Tibial artery (tissue), 4 donors: ENCODE data around the gene DNAJC22.

Experiments used
- DNase-seq, 2 donors: peaks; one replicate each; pipeline ENCODE4 v3.0.0-alpha.2; 2019
- H3K27ac ChIP-seq, 2 donors: fragments of 200-600 bp; sonication (generic) in 1 of 2; 1 replicate in 1 of 2; 2 replicates in 1 of 2; pipeline ENCODE4 v1.5.1; 2018 to 2019; ENCODE audit warnings: mild to moderate bottlenecking in 1 of 2
- H3K27me3 ChIP-seq, 2 donors: fragments of 200-600 bp; sonication (generic) in 1 of 2; one replicate each; pipeline versions ENCODE4 v1.5.1 to v1.6.0; 2016 to 2019
- H3K36me3 ChIP-seq, 3 donors: fragments of 200-600 bp; sonication (generic) in 2 of 3; one replicate each; pipeline ENCODE4 v1.5.1; 2016 to 2019; ENCODE audit warnings: mild to moderate bottlenecking in 2 of 3
- H3K4me1 ChIP-seq, 4 donors: fragments of 200-600 bp; sonication (generic) in 2 of 4; 1 replicate in 3 of 4; 2 replicates in 1 of 4; pipeline ENCODE4 v1.5.1; 2016 to 2019
- H3K4me3 ChIP-seq, 2 donors: fragments of 200-600 bp; sonication (generic) in 1 of 2; 1 replicate in 1 of 2; 2 replicates in 1 of 2; pipeline ENCODE4 v1.5.1; 2018 to 2019; ENCODE audit warnings: mild to moderate bottlenecking in 2 of 2
- H3K9me3 ChIP-seq, 3 donors: fragments of 200-600 bp; sonication (generic) in 1 of 3; one replicate each; pipeline ENCODE4 v1.5.1; 2016 to 2019
- intact Hi-C: fragments of 100-400 bp; cut with DNase I; formaldehyde crosslinking; loops from one replicate; pipeline ENCODE4 v1.15.0; 2023; ENCODE audit warnings: low total_unique reads
- TF ChIP-seq, protein P1 (sequence below), 2 experiments: fragments of 200-600 bp in 1 of 2; fragments of 450-650 bp in 1 of 2; IDR thresholded peaks; one replicate each; pipeline ENCODE4 v1.5.1; 2017 to 2019; ENCODE audit warnings: antibody characterized with exemption in 2 of 2, mild to moderate bottlenecking in 1 of 2, moderate library complexity in 1 of 2

Gene DNAJC22

DNA sequence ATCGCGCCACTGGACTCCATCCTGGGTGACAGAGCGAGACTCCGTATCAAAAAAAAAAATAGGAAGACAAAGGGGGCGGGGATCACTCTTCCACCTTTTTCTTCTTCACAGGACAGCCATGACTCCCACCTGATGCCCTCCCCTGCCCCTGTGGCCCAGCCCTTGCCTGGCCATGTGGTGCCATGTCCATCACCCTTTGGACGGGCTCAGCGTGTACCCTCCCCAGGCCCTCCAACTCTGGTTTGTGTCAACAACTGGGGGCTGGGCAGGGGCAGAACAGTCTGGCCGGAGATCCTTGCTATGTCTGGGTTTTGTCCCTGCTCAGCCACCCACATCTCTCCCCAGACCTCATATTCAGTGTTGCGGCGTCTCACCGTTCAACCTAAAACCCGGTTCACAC, 17.9 kb upstream of the DNAJC22 start:
- no peak for DNase-seq
- Histone ChIP-seq H3K27ac (no peak overlapping the region), H3K36me3 (no peaks in the 10 kb centered on the region), H3K4me3 (no peak overlapping the region), H3K9me3 (no peaks in the 10 kb centered on the region), H3K27me3 (peaks cover 0 to 30% of the 10 kb centered on the region in 2 donors), H3K4me1 (peaks cover 0 to 17% (median 7%) of the 10 kb centered on the region in 4 donors)
- intact Hi-C loops, result no loop called here
- TF ChIP-seq, protein P1, sequence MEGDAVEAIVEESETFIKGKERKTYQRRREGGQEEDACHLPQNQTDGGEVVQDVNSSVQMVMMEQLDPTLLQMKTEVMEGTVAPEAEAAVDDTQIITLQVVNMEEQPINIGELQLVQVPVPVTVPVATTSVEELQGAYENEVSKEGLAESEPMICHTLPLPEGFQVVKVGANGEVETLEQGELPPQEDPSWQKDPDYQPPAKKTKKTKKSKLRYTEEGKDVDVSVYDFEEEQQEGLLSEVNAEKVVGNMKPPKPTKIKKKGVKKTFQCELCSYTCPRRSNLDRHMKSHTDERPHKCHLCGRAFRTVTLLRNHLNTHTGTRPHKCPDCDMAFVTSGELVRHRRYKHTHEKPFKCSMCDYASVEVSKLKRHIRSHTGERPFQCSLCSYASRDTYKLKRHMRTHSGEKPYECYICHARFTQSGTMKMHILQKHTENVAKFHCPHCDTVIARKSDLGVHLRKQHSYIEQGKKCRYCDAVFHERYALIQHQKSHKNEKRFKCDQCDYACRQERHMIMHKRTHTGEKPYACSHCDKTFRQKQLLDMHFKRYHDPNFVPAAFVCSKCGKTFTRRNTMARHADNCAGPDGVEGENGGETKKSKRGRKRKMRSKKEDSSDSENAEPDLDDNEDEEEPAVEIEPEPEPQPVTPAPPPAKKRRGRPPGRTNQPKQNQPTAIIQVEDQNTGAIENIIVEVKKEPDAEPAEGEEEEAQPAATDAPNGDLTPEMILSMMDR (IDR thresholded peaks at IDR 0.05), result no peak

DNA sequence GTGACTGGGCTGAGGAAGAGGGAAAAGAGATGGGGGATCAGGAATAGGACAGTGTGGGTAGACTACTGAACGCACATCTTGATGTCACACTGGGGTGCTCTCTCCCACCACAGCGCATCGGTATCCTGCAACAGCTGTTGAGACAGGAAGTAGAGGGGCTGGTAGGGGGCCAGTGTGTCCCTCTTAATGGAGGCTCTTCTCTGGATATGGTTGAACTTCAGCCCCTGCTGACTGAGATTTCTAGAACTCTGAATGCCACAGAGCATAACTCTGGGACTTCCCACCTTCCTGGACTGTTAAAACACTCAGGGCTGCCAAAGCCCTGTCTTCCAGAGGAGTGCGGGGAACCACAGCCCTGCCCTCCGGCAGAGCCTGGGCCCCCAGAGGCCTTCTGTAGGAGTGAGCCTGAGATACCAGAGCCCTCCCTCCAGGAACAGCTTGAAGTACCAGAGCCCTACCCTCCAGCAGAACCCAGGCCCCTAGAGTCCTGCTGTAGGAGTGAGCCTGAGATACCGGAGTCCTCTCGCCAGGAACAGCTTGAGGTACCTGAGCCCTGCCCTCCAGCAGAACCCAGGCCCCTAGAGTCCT, 16.6 kb upstream of the DNAJC22 start:
- H3K9me3 ChIP-seq, result no peaks in the 10 kb centered on the region
- intact Hi-C loops, result no loop called here
- DNase-seq, result no peak

DNA sequence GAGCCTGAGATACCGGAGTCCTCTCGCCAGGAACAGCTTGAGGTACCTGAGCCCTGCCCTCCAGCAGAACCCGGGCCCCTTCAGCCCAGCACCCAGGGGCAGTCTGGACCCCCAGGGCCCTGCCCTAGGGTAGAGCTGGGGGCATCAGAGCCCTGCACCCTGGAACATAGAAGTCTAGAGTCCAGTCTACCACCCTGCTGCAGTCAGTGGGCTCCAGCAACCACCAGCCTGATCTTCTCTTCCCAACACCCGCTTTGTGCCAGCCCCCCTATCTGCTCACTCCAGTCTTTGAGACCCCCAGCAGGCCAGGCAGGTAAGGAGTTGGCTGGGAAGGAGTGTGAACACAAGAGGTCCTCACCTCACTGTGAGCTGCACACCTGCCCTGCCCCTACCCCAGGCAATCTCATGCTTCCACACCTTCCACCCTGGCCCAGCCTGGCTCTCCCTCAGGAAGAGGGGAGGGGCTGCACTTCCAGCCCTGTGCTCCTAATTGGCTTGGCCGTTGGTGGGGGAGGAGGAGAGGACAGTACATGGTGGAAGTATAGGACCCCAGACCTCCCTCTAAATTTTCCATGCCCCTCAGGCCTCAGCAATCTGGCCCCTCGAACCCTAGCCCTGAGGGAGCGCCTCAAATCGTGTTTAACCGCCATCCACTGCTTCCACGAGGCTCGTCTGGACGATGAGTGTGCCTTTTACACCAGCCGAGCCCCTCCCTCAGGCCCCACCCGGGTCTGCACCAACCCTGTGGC, 15.9 kb upstream of the DNAJC22 start:
- no peak for DNase-seq
- Histone ChIP-seq H3K4me3 (no peak overlapping the region), H3K27me3 (peaks cover 0 to 50% of the 10 kb centered on the region in 2 donors), H3K4me1 (peaks cover 0 to 16% (median 7%) of the 10 kb centered on the region in 4 donors), H3K9me3 (no peaks in the 10 kb centered on the region), H3K36me3 (no peaks in the 10 kb centered on the region), H3K27ac (no peak overlapping the region)
- TF ChIP-seq, protein P1 (IDR thresholded peaks at IDR 0.05), result no peak
- intact Hi-C loops, result no loop called here

More for the DNA sequence above, 16.6 kb upstream of the DNAJC22 start:
- TF ChIP-seq, protein P1 (IDR thresholded peaks at IDR 0.05), result no peak
- Histone ChIP-seq H3K4me3 (no peak overlapping the region), H3K36me3 (no peaks in the 10 kb centered on the region), H3K27ac (no peak overlapping the region), H3K27me3 (peaks cover 0 to 43% of the 10 kb centered on the region in 2 donors), H3K4me1 (peaks cover 0 to 16% (median 7%) of the 10 kb centered on the region in 4 donors)

DNA sequence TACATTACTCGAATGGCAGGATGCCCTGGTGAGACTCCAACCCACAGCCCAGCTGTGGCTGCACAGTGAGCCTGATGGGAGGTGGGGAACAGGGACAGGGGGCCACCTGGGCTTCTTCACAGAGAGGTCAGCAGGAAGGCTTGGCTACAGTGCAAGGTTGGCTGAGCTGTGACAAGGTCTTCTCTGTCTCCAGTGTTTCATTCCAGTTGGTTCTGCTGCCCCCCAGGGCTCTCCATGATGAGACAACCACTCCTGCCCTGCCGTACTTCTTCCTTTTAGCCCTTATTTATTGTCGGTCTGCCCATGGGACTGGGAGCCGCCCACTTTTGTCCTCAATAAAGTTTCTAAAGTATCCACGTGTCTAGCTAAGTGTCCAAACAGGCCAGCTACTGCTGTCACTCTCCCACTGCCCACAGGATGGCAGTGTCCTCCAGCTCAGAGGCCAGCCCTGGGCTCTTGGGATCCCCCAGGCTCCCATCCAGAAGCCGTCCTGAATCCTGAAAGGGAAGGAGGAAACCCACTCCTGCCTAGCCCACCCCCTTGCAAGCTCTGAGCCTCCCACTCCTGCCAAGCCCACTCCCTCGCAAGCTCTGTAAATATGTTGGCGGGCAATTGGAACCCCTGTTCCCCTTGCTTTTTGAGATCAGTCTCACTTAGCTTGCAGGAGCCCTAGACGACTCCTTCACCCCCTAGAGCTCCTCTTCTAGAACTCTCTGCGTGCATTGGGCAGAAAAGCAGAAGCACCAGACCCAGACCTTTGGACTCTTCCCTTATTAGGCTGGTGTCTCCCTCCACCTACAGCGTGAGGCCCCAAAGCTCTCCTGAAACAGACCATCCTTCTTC, 15.1 kb upstream of the DNAJC22 start:
- Histone ChIP-seq H3K27ac (no peak overlapping the region), H3K27me3 (peaks cover 5 to 58% of the 10 kb centered on the region in 2 donors), H3K4me1 (peaks cover 0 to 23% (median 7%) of the 10 kb centered on the region in 4 donors), H3K4me3 (no peak overlapping the region), H3K9me3 (no peaks in the 10 kb centered on the region), H3K36me3 (no peaks in the 10 kb centered on the region)
- DNase-seq, result peak; percentile 71 to 81
- intact Hi-C loops, result no loop called here
- TF ChIP-seq, protein P1 (IDR thresholded peaks at IDR 0.05), result peak; percentile 75 to 78

DNA sequence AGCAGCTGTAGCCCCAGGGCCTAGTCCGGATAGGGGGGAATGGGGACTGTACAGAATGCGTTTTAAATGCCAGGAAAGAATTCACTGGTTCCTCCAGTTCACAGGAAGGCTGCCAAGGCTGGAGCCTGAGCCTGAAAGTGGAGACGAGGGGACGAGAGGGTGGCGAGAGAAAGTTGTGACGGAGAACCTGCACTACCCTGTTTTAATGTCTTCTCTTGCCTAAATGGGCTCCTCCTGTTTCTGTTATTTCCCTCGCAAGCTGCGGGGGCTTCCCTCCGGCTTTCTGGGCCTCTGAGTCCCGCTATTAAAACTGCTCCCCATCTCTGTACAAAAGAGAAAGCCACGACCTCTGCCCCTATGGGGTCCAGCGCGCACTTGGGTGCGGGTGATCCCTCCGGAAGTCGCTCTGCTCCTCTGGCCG, 14.2 kb upstream of the DNAJC22 start:
- no peak overlapping the region for H3K27ac ChIP-seq
- TF ChIP-seq, protein P1 (IDR thresholded peaks at IDR 0.05), result no peak
- peaks cover 5 to 66% of the 10 kb centered on the region in 2 donors for H3K27me3 ChIP-seq
- H3K4me1 ChIP-seq, result peaks cover 0 to 31% (median 14%) of the 10 kb centered on the region in 4 donors
- no peaks in the 10 kb centered on the region for H3K36me3 ChIP-seq
- no peak for DNase-seq
- intact Hi-C loops, result no loop called here
- H3K4me3 ChIP-seq, result no peak overlapping the region
- no peaks in the 10 kb centered on the region for H3K9me3 ChIP-seq
